HCT116 (cell line): ENCODE data around the gene CDK1. TPM values are rescaled to one million over a fixed set of nuclear protein-coding genes. Genes with fewer than 3 reads are reported as not detected.
A peak's percentile ranks its signal among the peaks of the same experiment; 100 is the strongest.

Source experiments
- ATAC-seq: fragments of 200-7000 bp; cut with Tn5 transposase; 2 replicates; pipeline ENCODE4 v1.9.1; 2020; ENCODE audit warnings: mild to moderate bottlenecking, moderate library complexity
- BruUV-seq: library from RNA; stranded (reverse); fragments of 400-500 nt; replicated peaks from 2 replicates; lab custom pipeline; 2021; lab: Mats Ljungman, UMichigan
- CTCF ChIA-PET: fragments of 300-600 bp; sonication (Branson Sonifier 250); formaldehyde crosslinking; loops from one replicate; lab custom pipeline; 2021; ENCODE audit warnings: antibody characterized with exemption; lab: Charles Lee
- POLR2A ChIA-PET: fragments of 300-600, 350-600 bp; sonication (Branson Sonifier 250); formaldehyde crosslinking; loops from one replicate; lab custom pipeline; 2021; ENCODE audit warnings: antibody characterized with exemption; lab: Charles Lee
- RAD21 ChIA-PET, 2 experiments: fragments of 300-600 bp; sonication (Branson Sonifier 250); formaldehyde crosslinking; loops; one replicate each; lab custom pipeline; 2023; ENCODE audit warnings: low total read pairs in 2 of 2; ENCODE audit not compliant: uncharacterized antibody in 2 of 2, unreplicated experiment in 2 of 2, low non-redundant PET in 1 of 2; lab: Charles Lee
- DNase-seq: peaks from one replicate; pipeline ENCODE4 v3.0.0-alpha.2; 2010; ENCODE audit warnings: low read depth, low spot score
- H2AFZ ChIP-seq: fragments of 200-600 bp; shearing (Covaris generic), sonication (generic); 2 replicates; pipeline ENCODE4 v1.6.1; 2017; ENCODE audit warnings: low read depth, mixed run types, mixed read lengths, antibody characterized with exemption, low read length; ENCODE audit not compliant: poor library complexity, severe bottlenecking
- H3K27ac ChIP-seq: 2 replicates; pipeline ENCODE4 v1.5.1; 2012; ENCODE audit warnings: low read depth, low read length
- H3K27me3 ChIP-seq: fragments of 200-600 bp; sonication (generic); 2 replicates; pipeline ENCODE4 v1.6.1; 2016; ENCODE audit warnings: mixed run types, low read length, mixed read lengths; ENCODE audit not compliant: insufficient read depth
- H3K36me3 ChIP-seq, 2 experiments: fragments of 200-500 bp in 1 of 2; fragments of 200-600 bp in 1 of 2; sonication (Bioruptor generic) in 1 of 2; sonication (generic) in 1 of 2; 2 replicates each; pipeline versions ENCODE4 v1.5.1 to v1.6.1; 2014 to 2016; ENCODE audit warnings: low read length in 2 of 2, inconsistent platforms in 1 of 2, mixed read lengths in 1 of 2, mixed run types in 1 of 2; ENCODE audit not compliant: insufficient read depth in 2 of 2, control insufficient read depth in 1 of 2
- H3K4me1 ChIP-seq, 2 experiments: fragments of 200-600 bp in 1 of 2; sonication (generic) in 1 of 2; 2 replicates each; pipeline versions ENCODE4 v1.5.1 to v1.6.1; 2012 to 2017; ENCODE audit warnings: low read length in 2 of 2, inconsistent platforms in 1 of 2, mild to moderate bottlenecking in 1 of 2, mixed read lengths in 1 of 2, mixed run types in 1 of 2, moderate library complexity in 1 of 2; ENCODE audit not compliant: insufficient read depth in 2 of 2, control insufficient read depth in 1 of 2
- H3K4me2 ChIP-seq: fragments of 200-600 bp; sonication (generic); 2 replicates; pipeline ENCODE4 v1.6.1; 2017; ENCODE audit warnings: mixed run types, low read length, mixed read lengths
- H3K4me3 ChIP-seq, 2 experiments: fragments of 200-600 bp in 1 of 2; sonication (generic) in 1 of 2; replicated peaks in 1 of 2; 2 replicates each; pipeline ENCODE4 v1.5.1; 2011 to 2016; ENCODE audit warnings: low read length in 2 of 2, control low read depth in 1 of 2, low read depth in 1 of 2, mild to moderate bottlenecking in 1 of 2, mixed read lengths in 1 of 2, mixed run types in 1 of 2
- H3K79me2 ChIP-seq: fragments of 200-600 bp; sonication (generic); 2 replicates; pipeline ENCODE4 v1.6.1; 2017; ENCODE audit warnings: mild to moderate bottlenecking, mixed run types, low read length, moderate library complexity, mixed read lengths; ENCODE audit not compliant: insufficient read depth
- H3K9ac ChIP-seq: fragments of 200-600 bp; sonication (generic); 2 replicates; pipeline ENCODE4 v1.6.1; 2016; ENCODE audit warnings: low read length, mixed read lengths
- H3K9me2 ChIP-seq: fragments of 200-600 bp; sonication (generic), shearing (Covaris generic); 2 replicates; pipeline ENCODE4 v1.6.1; 2017; ENCODE audit warnings: mixed run types, mild to moderate bottlenecking, moderate library complexity; ENCODE audit not compliant: insufficient read depth
- H3K9me3 ChIP-seq, 2 experiments: fragments of 200-500 bp in 1 of 2; fragments of 200-600 bp in 1 of 2; sonication (Bioruptor generic) in 1 of 2; sonication (generic) in 1 of 2; 2 replicates each; pipeline ENCODE4 v1.6.1; 2014 to 2017; ENCODE audit warnings: low read length in 2 of 2, mixed read lengths in 2 of 2, inconsistent platforms in 1 of 2, low read depth in 1 of 2, mild to moderate bottlenecking in 1 of 2, mixed run types in 1 of 2, moderate library complexity in 1 of 2; ENCODE audit not compliant: control insufficient read depth in 1 of 2, insufficient read depth in 1 of 2
- H4K20me1 ChIP-seq: fragments of 200-600 bp; sonication (generic), shearing (Covaris generic); 2 replicates; pipeline ENCODE4 v1.6.1; 2017; ENCODE audit warnings: mixed run types, mild to moderate bottlenecking, moderate library complexity; ENCODE audit not compliant: insufficient read depth
- CEBPB ChIP-seq: IDR thresholded peaks from 2 replicates; pipeline ENCODE4 v1.6.1; 2012; ENCODE audit warnings: low read depth
- EGR1 ChIP-seq: IDR thresholded peaks from 2 replicates; pipeline ENCODE4 v1.6.1; 2012; ENCODE audit warnings: low read depth
- EZH2phosphoT487 ChIP-seq: fragments of 200-600 bp; IDR thresholded peaks from 2 replicates; pipeline ENCODE4 v1.6.1; 2018; ENCODE audit warnings: antibody characterized with exemption, borderline replicate concordance
- FOSL1 ChIP-seq: IDR thresholded peaks from 2 replicates; pipeline ENCODE4 v1.6.1; 2012; ENCODE audit warnings: low read depth
- JUND ChIP-seq: IDR thresholded peaks from 2 replicates; pipeline ENCODE4 v1.6.1; 2012
- POLR2A ChIP-seq: IDR thresholded peaks from 2 replicates; pipeline ENCODE4 v1.7.0; 2011; ENCODE audit warnings: borderline replicate concordance; ENCODE audit not compliant: insufficient read depth, insufficient read length; ENCODE audit errors: extremely low read depth
- POLR2AphosphoS5 ChIP-seq: IDR thresholded peaks from 2 replicates; pipeline ENCODE4 v1.6.1; 2011; ENCODE audit warnings: mild to moderate bottlenecking, low read depth, low read length, moderate library complexity
- RAD21 ChIP-seq: IDR thresholded peaks from 2 replicates; pipeline ENCODE4 v1.6.1; 2012; ENCODE audit warnings: low read depth, mild to moderate bottlenecking
- SIN3A ChIP-seq: IDR thresholded peaks from 2 replicates; pipeline ENCODE4 v1.6.1; 2012; ENCODE audit warnings: low read depth
- SP1 ChIP-seq: IDR thresholded peaks from 2 replicates; pipeline ENCODE4 v1.6.1; 2012; ENCODE audit warnings: low read depth
- SRF ChIP-seq: IDR thresholded peaks from 2 replicates; pipeline ENCODE4 v1.6.1; 2012; ENCODE audit warnings: low read depth
- TCF7L2 ChIP-seq: IDR thresholded peaks from 2 replicates; pipeline ENCODE4 v1.7.0; 2011; ENCODE audit warnings: borderline replicate concordance, inconsistent platforms; ENCODE audit not compliant: insufficient read depth, insufficient read length; ENCODE audit errors: extremely low read depth
- YY1 ChIP-seq: IDR thresholded peaks from 2 replicates; pipeline ENCODE4 v1.6.1; 2011; ENCODE audit warnings: low read length, low read depth, moderate library complexity, mild to moderate bottlenecking; ENCODE audit not compliant: insufficient replicate concordance; ENCODE audit errors: extremely low read depth
- ZFX ChIP-seq: fragments of 450-650 bp; IDR thresholded peaks from 2 replicates; pipeline ENCODE4 v1.6.1; 2017
- ZNF274 ChIP-seq: fragments of 200-500 bp; sonication (Bioruptor generic); IDR thresholded peaks from 2 replicates; pipeline ENCODE4 v1.6.1; 2014; ENCODE audit warnings: mild to moderate bottlenecking, low read depth, low read length, inconsistent platforms
- intact Hi-C: fragments of 100-400 bp; cut with micrococcal nuclease; formaldehyde crosslinking; loops from 2 replicates; pipeline ENCODE4 v1.10.0; 2022
- total RNA-seq: library from RNA; stranded (reverse); gene quantifications from one replicate; pipeline ENCODE4 v1.2.1, GENCODE V29; 2021; ENCODE audit not compliant: unreplicated experiment
- TF ChIP-seq, protein P1 (sequence below): IDR thresholded peaks from 2 replicates; pipeline ENCODE4 v1.6.1; 2011; ENCODE audit warnings: mild to moderate bottlenecking, low read length, moderate library complexity; ENCODE audit not compliant: insufficient replicate concordance; ENCODE audit errors: extremely low read depth
- TF ChIP-seq, protein P2 (sequence below), 3 experiments: fragments of 200-600 bp in 1 of 3; sonication (generic) in 1 of 3; IDR thresholded peaks in 2 of 3; conservative IDR thresholded peaks in 1 of 3; 2 replicates each; pipeline ENCODE4 v1.5.1; 2012 to 2017; ENCODE audit warnings: low read depth in 2 of 3, low read length in 2 of 3, antibody characterized with exemption in 1 of 3, borderline replicate concordance in 1 of 3, control low read depth in 1 of 3, mild to moderate bottlenecking in 1 of 3, mixed read lengths in 1 of 3, mixed run types in 1 of 3, moderate library complexity in 1 of 3; ENCODE audit not compliant: insufficient read depth in 1 of 3

CDK1 gene
- total RNA-seq, 1 experiment from 2014 or later, result 104 TPM

DNA sequence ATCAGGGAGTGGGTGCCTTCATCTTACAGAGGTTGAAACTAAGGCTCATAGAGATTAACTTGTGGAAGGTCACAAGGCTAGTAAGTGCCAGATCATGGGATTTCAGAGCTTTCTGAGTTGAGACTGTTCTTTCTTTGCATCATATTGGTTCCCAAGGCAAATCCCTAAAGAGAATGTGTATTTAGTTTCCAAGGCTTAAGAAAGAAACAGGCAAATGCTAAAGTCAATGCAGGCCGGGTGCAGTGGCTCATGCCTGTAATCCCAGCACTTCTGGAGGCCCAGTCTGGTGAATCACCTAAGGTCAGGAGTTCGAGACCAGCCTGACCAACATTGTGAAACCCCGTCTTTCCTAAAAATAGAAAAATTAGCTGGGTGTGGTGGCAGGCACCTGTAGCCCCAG lies 19.8 kb downstream of the CDK1 start:
- Histone ChIP-seq H3K9me2 (no peaks in the 10 kb centered on the region), H3K27me3 (no peaks in the 10 kb centered on the region), H2AFZ (no peak overlapping the region), H3K9me3 (no peaks in the 10 kb centered on the region), H3K4me1 (0 out of 4 replicates have a peak, but pooled peaks cover 0 to 8% of the 10 kb centered on the region in 2 experiments), H3K27ac (no peak overlapping the region), H4K20me1 (peaks cover 7% of the 10 kb centered on the region; the same call in 1 of the 2 replicates), H3K4me3 (no peak overlapping the region), H3K36me3 (peaks cover 13 to 34% of the 10 kb centered on the region in 2 experiments), H3K9ac (no peak overlapping the region), H3K79me2 (peaks cover 41% of the 10 kb centered on the region), H3K4me2 (no peak overlapping the region)
- ChIA-PET CTCF (no interaction called here), POLR2A (interaction anchor here (1.9 kb wide), 1 partner anchor 20 kb away, joined by 5 read pairs; the partner anchor contains the start of gene CDK1), RAD21 (no interaction called here)
- TF ChIP-seq POLR2A (no peak), ZNF274 (no peak), ZFX (no peak), TCF7L2 (no peak), JUND (no peak), FOSL1 (no peak), RAD21 (no peak), SIN3A (no peak), CEBPB (no peak), EGR1 (no peak), POLR2AphosphoS5 (no peak), EZH2phosphoT487 (no peak), SRF (no peak), YY1 (no peak), SP1 (no peak)
- TF ChIP-seq, protein P1, sequence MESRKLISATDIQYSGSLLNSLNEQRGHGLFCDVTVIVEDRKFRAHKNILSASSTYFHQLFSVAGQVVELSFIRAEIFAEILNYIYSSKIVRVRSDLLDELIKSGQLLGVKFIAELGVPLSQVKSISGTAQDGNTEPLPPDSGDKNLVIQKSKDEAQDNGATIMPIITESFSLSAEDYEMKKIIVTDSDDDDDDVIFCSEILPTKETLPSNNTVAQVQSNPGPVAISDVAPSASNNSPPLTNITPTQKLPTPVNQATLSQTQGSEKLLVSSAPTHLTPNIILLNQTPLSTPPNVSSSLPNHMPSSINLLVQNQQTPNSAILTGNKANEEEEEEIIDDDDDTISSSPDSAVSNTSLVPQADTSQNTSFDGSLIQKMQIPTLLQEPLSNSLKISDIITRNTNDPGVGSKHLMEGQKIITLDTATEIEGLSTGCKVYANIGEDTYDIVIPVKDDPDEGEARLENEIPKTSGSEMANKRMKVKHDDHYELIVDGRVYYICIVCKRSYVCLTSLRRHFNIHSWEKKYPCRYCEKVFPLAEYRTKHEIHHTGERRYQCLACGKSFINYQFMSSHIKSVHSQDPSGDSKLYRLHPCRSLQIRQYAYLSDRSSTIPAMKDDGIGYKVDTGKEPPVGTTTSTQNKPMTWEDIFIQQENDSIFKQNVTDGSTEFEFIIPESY, result no peak
- TF ChIP-seq, protein P2, sequence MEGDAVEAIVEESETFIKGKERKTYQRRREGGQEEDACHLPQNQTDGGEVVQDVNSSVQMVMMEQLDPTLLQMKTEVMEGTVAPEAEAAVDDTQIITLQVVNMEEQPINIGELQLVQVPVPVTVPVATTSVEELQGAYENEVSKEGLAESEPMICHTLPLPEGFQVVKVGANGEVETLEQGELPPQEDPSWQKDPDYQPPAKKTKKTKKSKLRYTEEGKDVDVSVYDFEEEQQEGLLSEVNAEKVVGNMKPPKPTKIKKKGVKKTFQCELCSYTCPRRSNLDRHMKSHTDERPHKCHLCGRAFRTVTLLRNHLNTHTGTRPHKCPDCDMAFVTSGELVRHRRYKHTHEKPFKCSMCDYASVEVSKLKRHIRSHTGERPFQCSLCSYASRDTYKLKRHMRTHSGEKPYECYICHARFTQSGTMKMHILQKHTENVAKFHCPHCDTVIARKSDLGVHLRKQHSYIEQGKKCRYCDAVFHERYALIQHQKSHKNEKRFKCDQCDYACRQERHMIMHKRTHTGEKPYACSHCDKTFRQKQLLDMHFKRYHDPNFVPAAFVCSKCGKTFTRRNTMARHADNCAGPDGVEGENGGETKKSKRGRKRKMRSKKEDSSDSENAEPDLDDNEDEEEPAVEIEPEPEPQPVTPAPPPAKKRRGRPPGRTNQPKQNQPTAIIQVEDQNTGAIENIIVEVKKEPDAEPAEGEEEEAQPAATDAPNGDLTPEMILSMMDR (IDR thresholded peaks at IDR 0.05 in 2 of 3, conservative IDR thresholded peaks at IDR 0.05 in 1 of 3; ENCODE audit: borderline replicate concordance in 1 of 3, insufficient read depth in 1 of 3, low read depth in 2 of 3, low read length in 2 of 3), result no peak
- no peak for DNase-seq
- ATAC-seq, result peak; percentile 46; the same call in 1 of the 2 replicates
- intact Hi-C loops, result no loop called here
- BruUV-seq, result no TSS peak
